Measurements from ENCODE around the gene SULF2.
"Not testable (repeated sequence)": the region's sequence is repeated elsewhere in the genome, so short reads cannot be mapped to it uniquely, and the experiment has no call there.

Gene SULF2

DNA sequence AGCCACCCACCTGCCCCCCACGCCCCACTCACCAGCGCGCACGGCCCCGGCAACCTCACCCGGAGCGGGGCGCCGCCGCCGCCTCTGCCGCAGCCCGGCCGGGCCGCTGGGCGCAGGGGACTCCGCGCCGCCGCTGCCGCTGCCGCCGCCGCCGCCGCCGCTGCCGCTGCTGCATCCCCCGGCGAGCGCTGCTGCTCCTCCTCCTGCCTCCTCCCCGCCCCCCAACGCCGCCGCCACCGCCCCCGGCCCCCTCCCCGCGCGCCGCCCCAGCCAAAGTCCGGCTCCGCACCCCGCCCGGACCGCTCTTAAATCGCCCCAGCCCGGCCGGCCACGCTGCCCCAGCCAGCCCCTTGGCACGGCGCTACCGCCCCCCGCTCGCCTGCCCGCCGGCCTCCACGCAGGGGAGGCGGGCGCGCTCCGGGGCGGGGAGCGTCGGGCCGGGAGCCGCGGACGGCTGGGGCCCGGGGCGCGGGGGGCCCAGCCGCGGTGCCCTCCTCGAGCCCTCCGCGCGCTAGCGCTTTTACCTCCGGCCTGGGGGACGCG is at the start of gene SULF2:
TSS of gene SULF2 (minus strand) at position 171 of the 543 bp plus-strand sequence. CDS start 28,118 bp downstream, outside the sequence.
- Histone ChIP-seq H3K4me1 (ENCODE audit: control insufficient read depth, insufficient read depth, low read length) (peaks cover 15% of the 10 kb centered on the region), H3K9ac (ENCODE audit: low read depth, low read length) (peak within 1 kb of the TSS; percentile 54; the same call in 1 of the 2 replicates), H3K27me3 (ENCODE audit: control insufficient read depth, insufficient read depth, low read length) (peaks cover 45% of the 10 kb centered on the region), H3K4me3 (ENCODE audit: low read depth, low read length) (peak within 1 kb of the TSS; percentile 85), H3K36me3 (ENCODE audit: control insufficient read depth, insufficient read depth, low read length) (no peaks in the 10 kb centered on the region), H3K9me3 (ENCODE audit: control insufficient read depth, insufficient read depth, low read length) (no peaks in the 10 kb centered on the region), H3K27ac (ENCODE audit: low read depth, low read length) (peak within 1 kb of the TSS; percentile 54)

DNA sequence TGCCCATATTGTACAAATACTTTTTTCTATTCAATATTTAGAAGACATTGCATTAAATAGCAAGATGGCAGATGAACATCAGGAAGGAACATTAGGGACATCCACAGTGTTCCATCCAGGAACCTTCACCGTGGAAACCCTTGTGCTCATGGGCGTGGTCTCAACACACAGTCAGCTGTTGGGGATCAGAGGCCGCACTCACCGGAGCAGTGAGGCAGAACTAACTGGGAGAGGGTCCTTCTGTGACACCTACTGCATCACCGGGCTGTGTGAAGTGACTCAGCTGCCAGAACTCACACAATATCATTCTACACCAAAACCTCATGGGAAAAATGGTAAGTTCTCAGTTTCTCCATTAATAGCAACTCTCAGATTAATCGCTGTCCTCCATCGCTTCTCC is 46.4 kb upstream of the SULF2 start:
- not testable (repeated sequence) for H3K4me3 ChIP-seq (ENCODE audit: low read depth, low read length); H3K27me3 ChIP-seq (ENCODE audit: control insufficient read depth, insufficient read depth, low read length); H3K9ac ChIP-seq (ENCODE audit: low read depth, low read length); H3K27ac ChIP-seq (ENCODE audit: low read depth, low read length); H3K9me3 ChIP-seq (ENCODE audit: control insufficient read depth, insufficient read depth, low read length); H3K36me3 ChIP-seq (ENCODE audit: control insufficient read depth, insufficient read depth, low read length); H3K4me1 ChIP-seq (ENCODE audit: control insufficient read depth, insufficient read depth, low read length)

DNA sequence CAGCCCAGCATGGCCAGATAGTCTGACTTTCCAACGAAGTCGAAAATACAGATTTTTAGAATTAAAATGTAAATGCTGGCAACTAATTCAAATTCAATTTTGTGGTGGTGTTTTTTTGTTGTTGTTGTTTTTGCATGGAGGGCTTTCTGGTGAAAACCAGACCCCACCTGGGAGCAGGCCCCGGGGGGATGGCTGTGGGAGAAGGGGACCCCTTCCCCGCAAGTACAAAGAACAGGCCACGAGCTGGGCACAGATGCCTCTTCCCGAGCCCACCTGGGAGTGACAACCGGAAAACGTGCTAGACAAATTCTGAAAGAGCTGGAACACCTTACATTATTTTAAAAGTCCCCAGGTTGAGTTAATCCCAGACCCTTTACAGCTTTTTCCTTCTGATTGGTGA is 41.4 kb upstream of the SULF2 start:
- H3K9ac ChIP-seq (ENCODE audit: low read depth, low read length); H3K36me3 ChIP-seq (ENCODE audit: control insufficient read depth, insufficient read depth, low read length); H3K4me3 ChIP-seq (ENCODE audit: low read depth, low read length); H3K9me3 ChIP-seq (ENCODE audit: control insufficient read depth, insufficient read depth, low read length); H3K4me1 ChIP-seq (ENCODE audit: control insufficient read depth, insufficient read depth, low read length); H3K27me3 ChIP-seq (ENCODE audit: control insufficient read depth, insufficient read depth, low read length); H3K27ac ChIP-seq (ENCODE audit: low read depth, low read length): not testable (repeated sequence)

DNA sequence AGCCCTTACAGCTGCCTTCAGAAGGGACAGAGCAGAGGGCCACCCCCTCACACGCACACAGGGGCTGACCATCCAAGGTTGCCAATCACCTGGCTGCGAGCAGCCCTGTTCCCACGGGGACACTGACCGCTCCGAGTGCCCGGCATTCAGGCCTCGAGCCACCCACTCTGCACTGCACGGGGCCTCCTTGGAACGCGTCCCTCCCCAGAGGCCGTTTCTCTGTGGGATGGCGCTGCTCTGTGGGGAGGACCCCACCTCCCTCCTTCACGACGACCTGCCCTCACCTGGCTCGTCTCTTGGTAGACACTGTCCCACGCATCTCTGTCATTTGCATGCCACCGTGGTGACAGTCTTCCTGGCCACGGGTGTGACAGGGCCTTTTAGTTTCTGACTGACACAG is 40.7 kb upstream of the SULF2 start:
- H3K27ac ChIP-seq (ENCODE audit: low read depth, low read length); H3K9ac ChIP-seq (ENCODE audit: low read depth, low read length); H3K9me3 ChIP-seq (ENCODE audit: control insufficient read depth, insufficient read depth, low read length); H3K4me1 ChIP-seq (ENCODE audit: control insufficient read depth, insufficient read depth, low read length); H3K36me3 ChIP-seq (ENCODE audit: control insufficient read depth, insufficient read depth, low read length); H3K4me3 ChIP-seq (ENCODE audit: low read depth, low read length); H3K27me3 ChIP-seq (ENCODE audit: control insufficient read depth, insufficient read depth, low read length): not testable (repeated sequence)

DNA sequence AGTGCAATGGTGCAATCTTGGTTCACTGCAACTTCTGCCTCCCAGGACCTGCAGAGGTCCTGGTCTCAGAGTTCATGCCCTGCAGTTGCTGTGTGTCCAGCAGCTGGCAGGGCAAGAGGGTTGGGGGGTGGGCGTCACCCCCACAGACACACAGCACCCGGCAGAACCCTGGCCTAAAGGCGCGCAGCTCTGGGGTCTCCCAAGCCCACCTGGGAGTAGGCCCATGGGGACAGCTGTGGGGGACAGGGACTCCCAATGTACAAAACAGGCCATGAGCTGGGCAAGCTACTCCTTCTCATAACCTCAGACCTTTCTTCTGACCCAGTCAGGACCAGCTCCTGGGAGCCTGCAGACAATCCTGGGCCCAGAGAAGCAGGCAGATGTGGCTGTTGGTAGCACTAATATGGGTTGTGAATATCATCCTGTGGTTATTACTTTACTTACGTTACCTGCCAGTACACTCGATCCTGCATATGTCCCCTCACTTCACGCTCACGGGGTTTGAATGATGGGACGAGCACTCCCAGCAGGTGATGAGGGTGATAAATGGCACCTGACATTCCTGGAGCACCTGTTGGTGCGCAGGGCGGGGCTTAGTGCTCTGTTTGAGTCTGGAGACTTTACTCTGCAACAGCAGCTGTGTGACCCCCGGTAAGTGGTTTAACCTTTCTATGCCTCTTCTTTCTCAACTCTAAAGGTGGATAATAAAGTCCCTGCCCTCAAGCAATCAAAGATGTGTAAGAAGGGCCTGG is 39.9 kb upstream of the SULF2 start:
- Histone ChIP-seq H3K4me1 (ENCODE audit: control insufficient read depth, insufficient read depth, low read length) (no peaks in the 10 kb centered on the region), H3K9me3 (ENCODE audit: control insufficient read depth, insufficient read depth, low read length) (no peaks in the 10 kb centered on the region), H3K36me3 (ENCODE audit: control insufficient read depth, insufficient read depth, low read length) (no peaks in the 10 kb centered on the region), H3K27ac (ENCODE audit: low read depth, low read length) (no peak overlapping the region), H3K27me3 (ENCODE audit: control insufficient read depth, insufficient read depth, low read length) (no peaks in the 10 kb centered on the region), H3K9ac (ENCODE audit: low read depth, low read length) (no peak overlapping the region), H3K4me3 (ENCODE audit: low read depth, low read length) (no peak overlapping the region)

DNA sequence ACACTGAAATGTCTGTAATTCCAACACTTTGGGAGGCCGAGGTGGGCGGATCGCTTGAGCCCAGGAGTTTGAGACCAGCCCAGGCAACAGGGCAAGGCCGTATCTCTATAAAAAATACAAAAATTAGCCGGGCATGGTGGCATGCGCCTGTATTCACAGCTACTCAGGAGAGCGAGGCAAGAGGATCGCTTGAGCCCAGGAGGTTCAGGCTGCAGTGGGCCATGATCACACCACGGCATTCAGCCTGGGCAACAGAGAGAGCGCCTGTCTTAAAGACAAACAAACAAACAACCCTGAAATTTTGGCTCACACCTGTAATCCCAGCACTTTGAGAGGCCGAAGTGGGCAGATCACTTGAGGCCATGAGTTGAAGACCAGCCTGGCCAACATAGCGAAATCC is 38.7 kb upstream of the SULF2 start:
- H3K9ac ChIP-seq (ENCODE audit: low read depth, low read length); H3K9me3 ChIP-seq (ENCODE audit: control insufficient read depth, insufficient read depth, low read length); H3K36me3 ChIP-seq (ENCODE audit: control insufficient read depth, insufficient read depth, low read length); H3K27me3 ChIP-seq (ENCODE audit: control insufficient read depth, insufficient read depth, low read length); H3K4me1 ChIP-seq (ENCODE audit: control insufficient read depth, insufficient read depth, low read length); H3K27ac ChIP-seq (ENCODE audit: low read depth, low read length); H3K4me3 ChIP-seq (ENCODE audit: low read depth, low read length): not testable (repeated sequence)

DNA sequence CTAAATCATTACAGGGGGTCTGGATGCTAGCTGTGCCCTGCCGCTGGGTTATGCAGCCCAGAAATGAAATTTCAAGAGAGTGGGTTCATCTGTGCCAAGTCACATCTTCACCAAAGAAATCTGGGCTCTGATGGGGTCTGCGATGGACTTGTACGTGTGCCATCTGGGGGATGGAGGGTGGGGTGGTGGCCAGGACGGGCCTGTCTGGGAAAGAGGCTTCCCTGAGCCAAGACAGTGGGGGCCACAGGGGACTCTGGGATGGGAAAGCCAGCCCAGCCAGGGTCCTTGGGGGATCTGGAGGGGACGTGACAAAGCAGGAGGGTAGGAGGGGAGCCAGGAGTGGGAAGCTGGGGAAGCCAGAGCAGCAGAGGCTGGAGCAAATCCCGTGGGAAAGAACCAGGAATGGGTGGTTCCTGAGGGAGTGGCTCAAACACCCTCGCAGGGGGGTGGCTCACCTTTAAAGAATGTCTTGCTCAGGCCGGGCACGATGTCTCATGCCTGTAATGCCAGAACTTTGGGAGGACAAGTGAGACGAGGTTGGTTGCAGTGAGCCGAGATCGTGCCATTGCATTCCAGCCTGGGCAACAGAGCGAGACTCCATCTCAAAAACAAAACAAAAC is 36.3 kb upstream of the SULF2 start:
- Histone ChIP-seq H3K27ac (ENCODE audit: low read depth, low read length) (no peak overlapping the region), H3K36me3 (ENCODE audit: control insufficient read depth, insufficient read depth, low read length) (no peaks in the 10 kb centered on the region), H3K4me1 (ENCODE audit: control insufficient read depth, insufficient read depth, low read length) (no peaks in the 10 kb centered on the region), H3K27me3 (ENCODE audit: control insufficient read depth, insufficient read depth, low read length) (no peaks in the 10 kb centered on the region), H3K9me3 (ENCODE audit: control insufficient read depth, insufficient read depth, low read length) (no peaks in the 10 kb centered on the region), H3K4me3 (ENCODE audit: low read depth, low read length) (no peak overlapping the region), H3K9ac (ENCODE audit: low read depth, low read length) (no peak overlapping the region)

DNA sequence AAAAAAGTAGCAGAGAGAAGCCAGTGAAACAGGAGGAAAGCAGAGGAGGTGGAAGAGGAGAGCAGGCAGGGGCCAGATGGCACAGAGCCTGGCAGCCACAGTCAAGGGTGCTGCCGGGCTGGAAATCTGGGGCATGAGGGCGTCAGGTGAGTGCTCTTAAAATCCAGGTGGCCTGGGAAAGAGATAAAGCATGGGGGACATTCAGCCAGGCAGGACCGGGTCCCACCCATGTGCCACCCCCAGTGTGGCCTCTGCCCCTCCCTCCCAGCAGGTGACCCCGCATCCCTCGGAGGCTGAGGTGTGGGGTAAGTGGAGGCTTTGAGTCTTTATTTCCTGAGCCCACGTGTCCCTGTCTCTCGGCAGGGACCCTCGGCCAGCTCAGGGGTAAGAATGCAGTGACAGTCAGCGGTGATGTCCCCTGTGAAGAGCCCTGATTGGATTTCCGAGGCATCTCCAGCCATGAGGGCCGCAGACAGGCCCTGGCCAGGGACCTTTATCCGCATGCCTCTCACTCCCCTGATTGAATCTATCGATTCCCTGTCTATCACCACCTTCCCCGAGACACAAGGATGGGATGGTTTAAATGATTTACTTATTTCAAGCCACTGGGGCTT is 33.8 kb upstream of the SULF2 start:
- H3K9ac ChIP-seq (ENCODE audit: low read depth, low read length) = no peak overlapping the region
- no peaks in the 10 kb centered on the region for H3K9me3 ChIP-seq (ENCODE audit: control insufficient read depth, insufficient read depth, low read length)
- no peaks in the 10 kb centered on the region for H3K4me1 ChIP-seq (ENCODE audit: control insufficient read depth, insufficient read depth, low read length)
- no peak overlapping the region for H3K4me3 ChIP-seq (ENCODE audit: low read depth, low read length)
- H3K36me3 ChIP-seq (ENCODE audit: control insufficient read depth, insufficient read depth, low read length) = no peaks in the 10 kb centered on the region
- H3K27me3 ChIP-seq (ENCODE audit: control insufficient read depth, insufficient read depth, low read length) = no peaks in the 10 kb centered on the region
- H3K27ac ChIP-seq (ENCODE audit: low read depth, low read length) = no peak overlapping the region

DNA sequence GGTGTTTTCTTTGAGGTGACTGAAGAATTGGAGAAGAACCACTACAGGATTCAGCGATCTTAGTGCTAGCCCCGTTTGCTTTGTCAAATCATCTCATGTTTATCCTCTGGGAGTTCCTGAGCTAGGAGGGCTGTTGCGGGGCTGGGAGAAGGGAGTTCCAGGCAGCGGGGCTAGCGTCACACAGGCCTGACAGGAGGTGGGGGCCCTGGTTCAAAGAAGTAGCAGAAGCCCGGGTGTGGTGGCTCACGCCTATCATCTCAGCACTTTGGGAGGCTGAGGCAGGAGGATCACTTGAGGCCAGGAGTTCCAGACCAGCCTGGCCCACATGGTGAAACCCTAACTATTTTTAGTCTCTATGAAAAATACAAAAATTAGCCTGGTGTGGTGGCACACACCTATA is 33.2 kb upstream of the SULF2 start:
- Histone ChIP-seq H3K27me3 (ENCODE audit: control insufficient read depth, insufficient read depth, low read length) (no peaks in the 10 kb centered on the region), H3K27ac (ENCODE audit: low read depth, low read length) (no peak overlapping the region), H3K4me1 (ENCODE audit: control insufficient read depth, insufficient read depth, low read length) (no peaks in the 10 kb centered on the region), H3K9me3 (ENCODE audit: control insufficient read depth, insufficient read depth, low read length) (no peaks in the 10 kb centered on the region), H3K9ac (ENCODE audit: low read depth, low read length) (no peak overlapping the region), H3K4me3 (ENCODE audit: low read depth, low read length) (no peak overlapping the region), H3K36me3 (ENCODE audit: control insufficient read depth, insufficient read depth, low read length) (no peaks in the 10 kb centered on the region)

DNA sequence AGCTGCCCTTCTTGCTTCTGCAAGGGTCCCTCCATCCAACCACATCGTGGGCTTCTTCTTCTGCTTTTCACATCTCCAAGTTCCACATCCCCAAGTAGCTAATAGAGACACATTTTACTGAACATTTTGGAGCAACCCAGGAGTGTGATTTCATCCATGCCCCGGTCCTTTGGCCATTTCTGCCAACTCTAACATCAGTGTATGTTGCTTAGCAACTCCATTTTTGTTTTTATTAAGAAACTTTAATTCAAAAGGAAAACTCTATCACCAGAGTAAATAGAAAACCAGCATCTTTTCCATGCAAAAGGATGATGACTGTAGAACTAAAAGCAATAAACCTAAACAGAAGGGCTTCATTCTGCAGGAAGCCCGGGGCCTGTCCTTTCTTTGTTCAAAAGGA is 32.7 kb upstream of the SULF2 start:
- Histone ChIP-seq H3K9ac (ENCODE audit: low read depth, low read length) (no peak overlapping the region), H3K36me3 (ENCODE audit: control insufficient read depth, insufficient read depth, low read length) (no peaks in the 10 kb centered on the region), H3K27ac (ENCODE audit: low read depth, low read length) (no peak overlapping the region), H3K4me3 (ENCODE audit: low read depth, low read length) (no peak overlapping the region), H3K27me3 (ENCODE audit: control insufficient read depth, insufficient read depth, low read length) (no peaks in the 10 kb centered on the region), H3K4me1 (ENCODE audit: control insufficient read depth, insufficient read depth, low read length) (no peaks in the 10 kb centered on the region), H3K9me3 (ENCODE audit: control insufficient read depth, insufficient read depth, low read length) (no peaks in the 10 kb centered on the region)

DNA sequence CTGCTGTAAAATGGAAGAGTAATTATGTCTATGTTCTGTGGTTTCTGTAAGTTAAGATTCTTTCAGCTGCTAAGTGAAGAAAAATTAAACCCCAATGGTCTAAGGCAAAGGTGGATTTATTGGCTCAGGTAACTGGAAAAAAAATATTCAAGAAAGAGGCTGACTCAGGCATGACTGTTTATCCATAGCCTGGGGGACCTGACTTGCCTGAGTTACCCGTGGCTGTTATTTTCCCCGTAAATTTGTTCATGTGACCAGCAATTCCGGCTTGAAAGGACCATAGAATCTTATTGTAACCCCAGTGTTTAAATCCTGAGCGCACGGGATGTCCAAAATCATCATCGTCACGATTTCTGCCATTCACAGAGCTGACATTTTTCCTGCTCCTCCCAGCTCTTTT is 32.3 kb upstream of the SULF2 start:
- H3K9ac ChIP-seq (ENCODE audit: low read depth, low read length) = no peak overlapping the region
- no peaks in the 10 kb centered on the region for H3K27me3 ChIP-seq (ENCODE audit: control insufficient read depth, insufficient read depth, low read length)
- no peak overlapping the region for H3K4me3 ChIP-seq (ENCODE audit: low read depth, low read length)
- no peaks in the 10 kb centered on the region for H3K4me1 ChIP-seq (ENCODE audit: control insufficient read depth, insufficient read depth, low read length)
- H3K36me3 ChIP-seq (ENCODE audit: control insufficient read depth, insufficient read depth, low read length) = no peaks in the 10 kb centered on the region
- H3K9me3 ChIP-seq (ENCODE audit: control insufficient read depth, insufficient read depth, low read length) = no peaks in the 10 kb centered on the region
- H3K27ac ChIP-seq (ENCODE audit: low read depth, low read length) = no peak overlapping the region

All from HUES48 (cell line).